H1 (cell line): ENCODE results near the gene C9orf50. TPM values are rescaled to one million over a fixed set of nuclear protein-coding genes. Genes with fewer than 3 reads are reported as not detected.

Source experiments
- CTCF ChIA-PET: fragments of 300-600 bp; sonication (Branson Sonifier 250); formaldehyde crosslinking; loops from one replicate; lab custom pipeline; 2021; ENCODE audit not compliant: partially characterized antibody; lab: Charles Lee
- POLR2A ChIA-PET: fragments of 300-600 bp; sonication (Branson Sonifier 250); formaldehyde crosslinking; loops from one replicate; lab custom pipeline; 2021; ENCODE audit warnings: inconsistent platforms; ENCODE audit not compliant: partially characterized antibody; lab: Charles Lee
- DNase-seq, 2 experiments: peaks; one replicate each; pipeline versions ENCODE4 v3.0.0 to v3.0.0-alpha.2; 2010 to 2022; ENCODE audit warnings: low spot score in 2 of 2, low read depth in 1 of 2, mixed read lengths in 1 of 2
- FAIRE-seq: peaks from 2 replicates; lab custom pipeline; 2011; peaks lifted over from hg19 to GRCh38; lab: Jason Lieb, UNC
- H2AFZ ChIP-seq: 2 replicates; pipeline ENCODE4 v1.8.1; 2012; ENCODE audit warnings: low read length, inconsistent platforms
- H2AK5ac ChIP-seq: 2 replicates; pipeline ENCODE4 v1.6.1; 2013; ENCODE audit warnings: low read depth, low read length
- H2BK120ac ChIP-seq: replicated peaks from 2 replicates; pipeline ENCODE3; 2013; ENCODE audit warnings: low read depth, low read length, inconsistent platforms
- H2BK12ac ChIP-seq: 2 replicates; pipeline ENCODE4 v1.6.1; 2013; ENCODE audit warnings: low read depth, low read length
- H2BK15ac ChIP-seq: 2 replicates; pipeline ENCODE4 v1.6.1; 2013; ENCODE audit warnings: low read length
- H2BK20ac ChIP-seq: 2 replicates; pipeline ENCODE4 v1.6.1; 2013; ENCODE audit warnings: low read length
- H2BK5ac ChIP-seq: 2 replicates; pipeline ENCODE4 v1.6.1; 2013; ENCODE audit warnings: low read depth, low read length
- H3K14ac ChIP-seq: 2 replicates; pipeline ENCODE4 v1.6.1; 2013; ENCODE audit warnings: inconsistent platforms; ENCODE audit not compliant: insufficient read length
- H3K18ac ChIP-seq: 2 replicates; pipeline ENCODE4 v1.6.1; 2013; ENCODE audit warnings: low read length; ENCODE audit errors: extremely low read depth
- H3K23ac ChIP-seq: 2 replicates; pipeline ENCODE4 v1.6.1; 2013; ENCODE audit warnings: inconsistent platforms; ENCODE audit not compliant: insufficient read length
- H3K23me2 ChIP-seq: 2 replicates; pipeline ENCODE4 v1.6.1; 2013; ENCODE audit warnings: low read depth, low read length
- H3K27ac ChIP-seq: 2 replicates; pipeline ENCODE4 v1.6.1; 2011; ENCODE audit warnings: low read depth, low read length, inconsistent platforms
- H3K27me3 ChIP-seq, 4 experiments: replicated peaks in 1 of 4; 1 replicate in 1 of 4; 2 replicates in 3 of 4; pipeline versions ENCODE4 v1.6.1 to v1.8.1; 2011 to 2013; ENCODE audit warnings: low read length in 3 of 4, mild to moderate bottlenecking in 3 of 4, inconsistent platforms in 2 of 4, mixed read lengths in 2 of 4, moderate library complexity in 1 of 4; ENCODE audit not compliant: control insufficient read depth in 3 of 4, insufficient read depth in 3 of 4; ENCODE audit errors: extremely low read depth in 1 of 4
- H3K36me3 ChIP-seq, 4 experiments: 2 replicates each; pipeline versions ENCODE4 v1.6.1 to v1.8.1; 2011 to 2013; ENCODE audit warnings: mild to moderate bottlenecking in 4 of 4, low read length in 3 of 4, moderate library complexity in 2 of 4, control low read depth in 1 of 4, inconsistent platforms in 1 of 4; ENCODE audit not compliant: insufficient read depth in 4 of 4, control insufficient read depth in 2 of 4
- H3K4ac ChIP-seq: replicated peaks from 2 replicates; pipeline ENCODE3; 2013; ENCODE audit warnings: low read length, low read depth, mixed read lengths, inconsistent platforms; ENCODE audit not compliant: insufficient read length
- H3K4me1 ChIP-seq, 4 experiments: replicated peaks in 1 of 4; 1 replicate in 1 of 4; 2 replicates in 3 of 4; pipeline versions ENCODE4 v1.6.1 to v1.8.1; 2011 to 2013; ENCODE audit warnings: low read length in 3 of 4, inconsistent platforms in 2 of 4, mixed read lengths in 1 of 4; ENCODE audit not compliant: insufficient read depth in 4 of 4, control insufficient read depth in 3 of 4
- H3K4me2 ChIP-seq, 2 experiments: 2 replicates each; pipeline versions ENCODE4 v1.6.1 to v1.8.1; 2011 to 2013; ENCODE audit warnings: low read depth in 2 of 2, low read length in 2 of 2, control low read depth in 1 of 2, inconsistent platforms in 1 of 2, mild to moderate bottlenecking in 1 of 2; ENCODE audit not compliant: insufficient read depth in 1 of 2
- H3K4me3 ChIP-seq, 4 experiments: fragments of 200-600, 300-600 bp in 1 of 4; sonication (generic), shearing (Covaris generic), sonication (Bioruptor Twin) in 1 of 4; 2 replicates each; pipeline versions ENCODE4 v1.5.1 to v1.8.1; 2011 to 2016; ENCODE audit warnings: low read length in 4 of 4, low read depth in 3 of 4, control low read depth in 2 of 4, inconsistent platforms in 2 of 4, mild to moderate bottlenecking in 2 of 4, mixed read lengths in 1 of 4, moderate library complexity in 1 of 4; ENCODE audit not compliant: insufficient read depth in 2 of 4; ENCODE audit errors: extremely low read depth in 1 of 4
- H3K56ac ChIP-seq: replicated peaks from 2 replicates; pipeline ENCODE3; 2013; ENCODE audit warnings: low read depth, mild to moderate bottlenecking, mixed read lengths, low read length, inconsistent platforms; ENCODE audit not compliant: insufficient read length
- H3K79me1 ChIP-seq: 2 replicates; pipeline ENCODE4 v1.6.1; 2013; ENCODE audit warnings: low read depth, low read length, control low read depth
- H3K79me2 ChIP-seq, 2 experiments: 2 replicates each; pipeline versions ENCODE4 v1.6.1 to v1.8.1; 2012 to 2013; ENCODE audit warnings: low read length in 2 of 2, mild to moderate bottlenecking in 2 of 2, inconsistent platforms in 1 of 2; ENCODE audit not compliant: insufficient read depth in 2 of 2, control insufficient read depth in 1 of 2
- H3K9ac ChIP-seq, 4 experiments: replicated peaks in 1 of 4; 1 replicate in 1 of 4; 2 replicates in 3 of 4; pipeline versions ENCODE4 v1.6.1 to v1.8.1; 2011 to 2013; ENCODE audit warnings: low read depth in 3 of 4, low read length in 3 of 4, control low read depth in 2 of 4, mild to moderate bottlenecking in 2 of 4, moderate library complexity in 2 of 4, inconsistent platforms in 1 of 4; ENCODE audit errors: extremely low read depth in 1 of 4
- H3K9me3 ChIP-seq, 2 experiments: 2 replicates each; pipeline versions ENCODE4 v1.6.1 to v1.8.1; 2012 to 2013; ENCODE audit warnings: mild to moderate bottlenecking in 2 of 2, moderate library complexity in 2 of 2, control low read depth in 1 of 2, inconsistent platforms in 1 of 2, low read depth in 1 of 2, low read length in 1 of 2, mixed read lengths in 1 of 2; ENCODE audit not compliant: insufficient read depth in 2 of 2
- H4K20me1 ChIP-seq, 2 experiments: replicated peaks in 1 of 2; 2 replicates each; pipeline versions ENCODE3 to v1.8.1; 2011 to 2013; ENCODE audit warnings: inconsistent platforms in 2 of 2, low read length in 2 of 2, mild to moderate bottlenecking in 1 of 2; ENCODE audit not compliant: insufficient read depth in 2 of 2, control insufficient read depth in 1 of 2
- H4K5ac ChIP-seq: 2 replicates; pipeline ENCODE4 v1.6.1; 2013; ENCODE audit warnings: low read length, low read depth, mixed read lengths, inconsistent platforms; ENCODE audit not compliant: insufficient read length
- H4K8ac ChIP-seq: 2 replicates; pipeline ENCODE4 v1.8.0; 2013; ENCODE audit warnings: mild to moderate bottlenecking, moderate library complexity, low read length, inconsistent platforms; ENCODE audit not compliant: insufficient read depth; ENCODE audit errors: extremely low read depth
- H4K91ac ChIP-seq: replicated peaks from 2 replicates; pipeline ENCODE3; 2013; ENCODE audit warnings: low read length, mixed read lengths, inconsistent platforms; ENCODE audit not compliant: insufficient read length
- ATF3 ChIP-seq: IDR thresholded peaks from 2 replicates; pipeline ENCODE4 v1.6.1; 2011; ENCODE audit warnings: low read depth, mild to moderate bottlenecking, low read length; ENCODE audit not compliant: insufficient read depth
- CBX8 ChIP-seq: fragments of 300-800, 300-1000 bp; sonication (generic); IDR thresholded peaks from 2 replicates; pipeline ENCODE4 v1.7.1; 2016; ENCODE audit warnings: low read depth, low read length, borderline replicate concordance
- CEBPB ChIP-seq: IDR thresholded peaks from 2 replicates; pipeline ENCODE4 v1.6.1; 2012; ENCODE audit warnings: low read depth, low read length
- E2F6 ChIP-seq: IDR thresholded peaks from 2 replicates; pipeline ENCODE4 v1.6.1; 2012; ENCODE audit warnings: inconsistent platforms
- MAFK ChIP-seq: IDR thresholded peaks from 2 replicates; pipeline ENCODE4 v1.6.1; 2012; ENCODE audit warnings: low read depth, mild to moderate bottlenecking, improper control_type of control experiment, low read length
- POU5F1 ChIP-seq: IDR thresholded peaks from 2 replicates; pipeline ENCODE4 v1.6.1; 2011; ENCODE audit warnings: low read depth, mild to moderate bottlenecking, low read length, moderate library complexity
- RBBP5 ChIP-seq: IDR thresholded peaks from 2 replicates; pipeline ENCODE4 v1.7.1; 2012; ENCODE audit warnings: low read depth, mild to moderate bottlenecking, inconsistent platforms, low read length, moderate library complexity, borderline replicate concordance
- RFX5 ChIP-seq: IDR thresholded peaks from 2 replicates; pipeline ENCODE4 v1.6.1; 2011; ENCODE audit warnings: low read depth, low read length, improper control_type of control experiment, borderline replicate concordance
- TCF12 ChIP-seq: IDR thresholded peaks from 2 replicates; pipeline ENCODE4 v1.6.1; 2011; ENCODE audit warnings: low read depth, mild to moderate bottlenecking, low read length
- WGBS, 2 experiments: shearing (Covaris generic) in 1 of 2; methylation state at CpG; one replicate each; pipeline versions ENCODE4 v1.1.6 to v1.1.7; 2013 to 2015; ENCODE audit warnings: low lambda C conversion rate in 2 of 2, mixed read lengths in 2 of 2, inconsistent platforms in 1 of 2, low coverage in 1 of 2, missing lambda C conversion rate in 1 of 2; ENCODE audit not compliant: insufficient replicate concordance in 2 of 2, insufficient coverage in 1 of 2, insufficient read length in 1 of 2; ENCODE audit errors: extremely low coverage in 1 of 2, missing lambda C conversion rate in 1 of 2; 5-methylcytosine and 5-hydroxymethylcytosine counted together
- polyA plus RNA-seq, 7 experiments: library from polyadenylated mRNA; depleted of rRNA in 3 of 7; stranded (reverse) in 5 of 7; unstranded in 2 of 7; fragments of >200 nt in 5 of 7; fragments of 200-250 nt in 2 of 7; gene quantifications; 1 replicate in 5 of 7; 2 replicates in 1 of 7; 4 replicates in 1 of 7; pipeline versions ENCODE4 v1.2.1 to v1.2.3, GENCODE V29; 2011 to 2013; ENCODE audit warnings: missing spikeins in 2 of 7, mixed read lengths in 2 of 7
- total RNA-seq: library from RNA; stranded (reverse); fragmentation: NEBNext Ultra II Directional; extraction: Animal tissue kit (Norgen Biotek cat#: 25700); gene quantifications from 2 replicates; pipeline ENCODE4 v1.2.1, GENCODE V29; 2021

C9orf50 gene
- total and polyA plus RNA-seq, 2 of the 8 experiments (the other 6 are each of a cell fraction or from before 2014, with no cell fraction given), result not detected

- WGBS, 2 experiments, result 83% methylated on average over 13 of the region's 13 CpGs; no CpG with 5 or more reads in 1 of the 2 experiments
- no peak for FAIRE-seq
- no peak overlapping the region for H3K4me2 ChIP-seq
Observed at GRCh38 chr9:129669946-129670345, 49.0 kb upstream of the C9orf50 start.

More at GRCh38 chr9:129669946-129670345, 49.0 kb upstream of the C9orf50 start:
- H3K23me2 ChIP-seq, result peaks cover 9% of the 10 kb centered on the region; the same call in 1 of the 2 replicates
- no peaks in the 10 kb centered on the region for H4K20me1 ChIP-seq
- POLR2A ChIA-PET, result no interaction called here
- no peaks in the 10 kb centered on the region for H3K36me3 ChIP-seq
- H2BK120ac ChIP-seq, result no peak overlapping the region
- TF ChIP-seq CBX8, result no peak
- no peak for TF ChIP-seq E2F6
- no peak for TF ChIP-seq MAFK
- TF ChIP-seq RFX5, result no peak
- no peak for TF ChIP-seq RBBP5
- no peak for TF ChIP-seq ATF3
- TF ChIP-seq TCF12, result no peak
- no peak for TF ChIP-seq CEBPB
- TF ChIP-seq POU5F1, result no peak
- TF ChIP-seq, all 59 proteins: peak for 0
- Histone ChIP-seq H3K18ac (no peak overlapping the region), H2BK20ac (no peak overlapping the region), H3K14ac (no peak overlapping the region), H3K4me3 (no peak overlapping the region), H2AFZ (no peak overlapping the region), H4K8ac (no peak overlapping the region), H3K79me2 (no peaks in the 10 kb centered on the region), H3K23ac (no peak overlapping the region), H3K27me3 (peaks cover 7 to 16% (median 10%) of the 10 kb centered on the region in 4 experiments), H2AK5ac (no peak overlapping the region), H3K27ac (no peak overlapping the region), H3K4me1 (peaks cover 0 to 7% (median 4%) of the 10 kb centered on the region in 4 experiments; a peak in 5 of 7 replicates), H3K56ac (no peak overlapping the region), H4K91ac (no peak overlapping the region), H2BK12ac (no peak overlapping the region), H3K79me1 (no peaks in the 10 kb centered on the region), H4K5ac (no peak overlapping the region), H3K4ac (no peak overlapping the region), H3K9me3 (no peaks in the 10 kb centered on the region), H3K9ac (no peak overlapping the region), H2BK5ac (no peak overlapping the region), H2BK15ac (no peak overlapping the region)
- CTCF ChIA-PET, result no interaction called here
- DNase-seq, result no peak
